B cell (primary cell): Measurements from ENCODE around the gene ZNF626. TPM values are rescaled to one million over a fixed set of nuclear protein-coding genes. Genes with fewer than 3 reads are reported as not detected.
"Not testable (repeated sequence)": the region's sequence is repeated elsewhere in the genome, so short reads cannot be mapped to it uniquely, and the experiment has no call there.

Experiments
- ATAC-seq: fragments of 200-7000 bp; cut with Tn5 transposase; one replicate; pipeline ENCODE4 v1.10.0; 2021; ENCODE audit warnings: low read depth, mild to moderate bottlenecking, moderate number of reproducible peaks, moderate library complexity
- CTCF ChIA-PET: fragments of 350-600 bp; sonication (Branson Sonifier 250); formaldehyde crosslinking; loops from one replicate; lab custom pipeline; 2021; ENCODE audit warnings: antibody characterized with exemption, inconsistent platforms; lab: Charles Lee
- POLR2A ChIA-PET: fragments of 350-600 bp; sonication (Branson Sonifier 250); formaldehyde crosslinking; loops from one replicate; lab custom pipeline; 2021; ENCODE audit warnings: antibody characterized with exemption; lab: Charles Lee
- DNase-seq: peaks from one replicate; pipeline ENCODE4 v3.0.0; 2013
- H2AFZ ChIP-seq: 2 replicates; pipeline ENCODE4 v1.6.1; 2012; ENCODE audit warnings: mild to moderate bottlenecking, low read depth, low read length; ENCODE audit not compliant: insufficient read depth, poor library complexity, severe bottlenecking
- H3K27ac ChIP-seq, 2 donors: 1 replicate in 1 of 2; 2 replicates in 1 of 2; pipeline ENCODE4 v1.5.1; 2012 to 2013; ENCODE audit warnings: low read length in 2 of 2, mild to moderate bottlenecking in 2 of 2, moderate library complexity in 1 of 2
- H3K27me3 ChIP-seq, 4 experiments: fragments of 200-600 bp in 1 of 4; sonication (generic) in 1 of 4; replicated peaks in 1 of 4; 1 replicate in 2 of 4; 2 replicates in 2 of 4; pipeline versions ENCODE4 v1.6.1 to v1.7.0; 2013 to 2016; ENCODE audit warnings: low read length in 3 of 4, mild to moderate bottlenecking in 2 of 4, mixed read lengths in 1 of 4, moderate library complexity in 1 of 4; ENCODE audit not compliant: insufficient read depth in 4 of 4, control insufficient read depth in 3 of 4; ENCODE audit errors: control extremely low read depth in 1 of 4
- H3K36me3 ChIP-seq, 2 experiments: replicated peaks in 1 of 2; 1 replicate in 1 of 2; 2 replicates in 1 of 2; pipeline versions ENCODE4 v1.6.1 to v1.7.1; 2013; ENCODE audit warnings: low read length in 1 of 2; ENCODE audit not compliant: insufficient read depth in 2 of 2, control insufficient read depth in 1 of 2; ENCODE audit errors: control extremely low read depth in 1 of 2, extremely low read depth in 1 of 2
- H3K4me1 ChIP-seq, 2 donors: fragments of 200-600 bp in 1 of 2; sonication (generic) in 1 of 2; 1 replicate in 1 of 2; 2 replicates in 1 of 2; pipeline versions ENCODE4 v1.5.1 to v1.6.1; 2013 to 2017; ENCODE audit warnings: low read length in 2 of 2; ENCODE audit not compliant: control insufficient read depth in 2 of 2, insufficient read depth in 2 of 2
- H3K4me2 ChIP-seq: replicated peaks from 2 replicates; pipeline ENCODE3; 2012; ENCODE audit warnings: mild to moderate bottlenecking, low read depth, low read length; ENCODE audit not compliant: poor library complexity, severe bottlenecking
- H3K4me3 ChIP-seq, 5 experiments: fragments of 200-600 bp in 1 of 5; sonication (generic) in 1 of 5; 1 replicate in 3 of 5; 2 replicates in 2 of 5; pipeline versions ENCODE4 v1.5.1 to v1.7.0; 2011 to 2016; ENCODE audit warnings: low read length in 4 of 5, mild to moderate bottlenecking in 4 of 5, low read depth in 2 of 5, control low read depth in 1 of 5, moderate library complexity in 1 of 5; ENCODE audit not compliant: insufficient read depth in 1 of 5; ENCODE audit errors: control extremely low read depth in 1 of 5, extremely low read depth in 1 of 5
- H3K79me2 ChIP-seq: fragments of 200-600 bp; sonication (generic); one replicate; pipeline ENCODE4 v1.6.0; 2016; ENCODE audit warnings: low read length; ENCODE audit not compliant: control insufficient read depth, insufficient read depth
- H3K9ac ChIP-seq: fragments of 200-600 bp; sonication (generic); 2 replicates; pipeline ENCODE4 v1.6.1; 2017; ENCODE audit warnings: mild to moderate bottlenecking, low read length, moderate library complexity
- H3K9me3 ChIP-seq, 3 donors: one replicate each; pipeline versions ENCODE4 v1.6.1 to v1.7.1; 2013; ENCODE audit warnings: low read length in 2 of 3; ENCODE audit not compliant: control insufficient read depth in 2 of 3, insufficient read depth in 1 of 3; ENCODE audit errors: control extremely low read depth in 1 of 3
- H4K20me1 ChIP-seq: 2 replicates; pipeline ENCODE4 v1.6.0; 2012; ENCODE audit warnings: mild to moderate bottlenecking, low read length; ENCODE audit not compliant: insufficient read depth, control insufficient read depth, poor library complexity, severe bottlenecking
- H3K27ac Mint-ChIP-seq: one replicate; pipeline ENCODE4 v1.8.0; 2021; ENCODE audit warnings: mixed read lengths
- H3K27me3 Mint-ChIP-seq: one replicate; pipeline ENCODE4 v1.8.0; 2021; ENCODE audit warnings: mixed read lengths
- H3K4me1 Mint-ChIP-seq: one replicate; pipeline ENCODE4 v1.8.0; 2021; ENCODE audit warnings: mixed read lengths
- H3K4me3 Mint-ChIP-seq: one replicate; pipeline ENCODE4 v1.8.0; 2021; ENCODE audit warnings: mixed read lengths
- H3K9me3 Mint-ChIP-seq: one replicate; pipeline ENCODE4 v1.8.0; 2022; ENCODE audit warnings: mixed read lengths; ENCODE audit not compliant: insufficient read depth
- EZH2 ChIP-seq: IDR thresholded peaks from 2 replicates; pipeline ENCODE4 v1.6.1; 2012; ENCODE audit warnings: borderline replicate concordance, low read depth, mild to moderate bottlenecking, moderate library complexity, low read length; ENCODE audit not compliant: insufficient read depth, poor library complexity, severe bottlenecking
- WGBS: methylation state at CpG from one replicate; pipeline ENCODE4 v1.1.5; 2013; ENCODE audit warnings: missing lambda C conversion rate; ENCODE audit not compliant: insufficient coverage; 5-methylcytosine and 5-hydroxymethylcytosine counted together
- intact Hi-C: fragments of 100-400 bp; cut with micrococcal nuclease; formaldehyde crosslinking; loops from one replicate; pipeline ENCODE4 v1.10.0; 2022
- polyA plus RNA-seq: library from polyadenylated mRNA; depleted of rRNA; stranded (reverse); fragments of >200 nt; gene quantifications from 2 replicates; pipeline ENCODE4 v1.2.3, GENCODE V29; 2012
- total RNA-seq, 2 donors: library from RNA; stranded (reverse); fragments of 120-200 nt in 1 of 2; gene quantifications; 1 replicate in 1 of 2; 2 replicates in 1 of 2; pipeline versions ENCODE4 v1.2.3 to v1.2.4, GENCODE V29; 2013 to 2022
- TF ChIP-seq, protein P1 (sequence below): fragments of 200-600 bp; IDR thresholded peaks from one replicate; pipeline ENCODE4 v1.8.0; 2022; ENCODE audit warnings: antibody characterized with exemption, mild to moderate bottlenecking

ZNF626 gene
- total and polyA plus RNA-seq, 2 donors (not counting 1 experiment from before 2014, with no cell fraction given), result 5.4 to 15.2 TPM

DNA sequence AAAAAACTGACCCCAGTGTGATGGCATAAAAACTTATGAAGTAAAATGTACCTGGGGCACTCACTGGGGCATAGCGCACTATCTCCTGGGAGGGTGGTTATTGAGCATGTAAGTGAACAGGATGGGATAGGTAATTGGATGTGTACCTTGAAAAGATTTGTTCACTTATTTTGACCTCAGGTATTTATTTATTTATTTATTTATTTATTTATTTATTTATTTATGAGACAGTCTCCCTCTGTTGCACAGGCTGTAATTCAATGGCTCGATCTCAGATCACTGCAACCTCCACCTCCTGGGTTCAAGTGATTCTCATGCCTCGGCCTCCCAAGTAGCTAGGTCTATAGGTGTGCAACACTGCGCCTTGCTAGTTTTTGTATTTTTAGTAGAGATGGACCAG lies 5.9 kb upstream of the ZNF626 start:
- H3K27ac Mint-ChIP-seq, result no peak overlapping the region
- Histone ChIP-seq H3K27me3 (no peaks in the 10 kb centered on the region), H3K4me3 (no peak overlapping the region), H3K27ac (no peak overlapping the region), H2AFZ (no peak overlapping the region), H3K9ac (no peak overlapping the region), H3K4me2 (no peak overlapping the region), H3K4me1 (peaks cover 2 to 12% of the 10 kb centered on the region in 2 donors), H3K79me2 (no peaks in the 10 kb centered on the region), H3K9me3 (peaks cover 0 to 23% (median 2%) of the 10 kb centered on the region in 3 donors), H4K20me1 (no peaks in the 10 kb centered on the region), H3K36me3 (no peaks in the 10 kb centered on the region)
- peaks cover 13% of the 10 kb centered on the region for H3K4me1 Mint-ChIP-seq
- POLR2A ChIA-PET, result interaction anchor here (0.7 kb wide), 1 partner anchor 368 kb away, joined by 8 read pairs; no protein-coding TSS in a partner anchor
- H3K4me3 Mint-ChIP-seq, result no peak overlapping the region
- H3K9me3 Mint-ChIP-seq, result no peaks in the 10 kb centered on the region
- CTCF ChIA-PET, result no interaction called here
- no peak for DNase-seq
- intact Hi-C loops, result loop anchor here (10.0 kb wide), 1 partner anchor 242 kb away; no protein-coding TSS in a partner anchor
- TF ChIP-seq EZH2, result no peak
- no peak for ATAC-seq
- H3K27me3 Mint-ChIP-seq, result no peaks in the 10 kb centered on the region
- 100% methylated on average over 1 of the region's 4 CpGs for WGBS

DNA sequence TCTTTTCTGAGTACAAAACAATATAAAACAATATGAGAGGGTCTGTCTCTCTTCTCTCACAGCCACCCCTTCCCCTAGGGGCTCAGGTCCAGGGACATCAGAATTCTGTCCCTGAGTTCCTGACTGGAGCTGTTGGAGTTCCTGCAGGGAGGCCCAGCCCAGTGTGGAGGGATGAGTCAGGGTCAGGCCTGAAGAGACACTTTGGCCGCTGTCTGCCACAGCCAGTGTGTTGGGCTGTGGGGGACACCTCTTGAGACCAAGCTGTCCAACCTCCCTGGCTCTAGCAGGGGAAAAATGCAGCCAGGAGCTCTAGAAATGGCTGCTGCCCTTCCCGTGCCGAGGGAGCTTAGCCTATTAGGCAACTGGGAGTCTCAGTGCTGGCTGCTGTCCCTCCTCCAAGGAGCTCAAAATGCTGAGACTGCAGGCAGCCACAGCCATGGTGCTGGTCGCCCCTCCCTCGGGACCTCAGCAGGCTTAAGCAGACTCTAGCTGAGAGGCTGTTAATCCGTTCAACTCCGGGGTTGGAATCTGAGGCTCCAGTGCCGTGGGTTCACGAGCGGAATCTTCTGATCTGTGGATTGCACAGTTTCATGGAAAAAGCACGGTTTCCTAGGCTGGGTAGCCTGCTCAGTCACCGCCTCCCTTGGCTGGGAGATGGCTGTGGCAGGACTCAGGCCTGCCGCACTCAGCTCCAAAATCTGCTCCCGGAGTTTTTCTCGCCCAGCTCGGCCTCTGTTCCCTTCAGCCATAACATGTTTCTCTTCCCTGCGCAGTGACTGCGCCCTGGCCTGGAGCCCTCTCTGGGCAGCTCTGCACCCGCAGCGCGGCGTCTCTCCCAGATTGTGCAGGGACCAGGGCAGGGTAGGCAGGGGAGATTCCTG lies 3.8 kb upstream of the ZNF626 start:
- no peak for DNase-seq
- Mint-ChIP-seq H3K27ac (no peak overlapping the region), H3K27me3 (no peaks in the 10 kb centered on the region), H3K9me3 (no peaks in the 10 kb centered on the region), H3K4me3 (peak overlapping the region; percentile 74), H3K4me1 (peaks cover 23% of the 10 kb centered on the region)
- 87% methylated on average over 18 of the region's 22 CpGs for WGBS
- TF ChIP-seq, protein P1, sequence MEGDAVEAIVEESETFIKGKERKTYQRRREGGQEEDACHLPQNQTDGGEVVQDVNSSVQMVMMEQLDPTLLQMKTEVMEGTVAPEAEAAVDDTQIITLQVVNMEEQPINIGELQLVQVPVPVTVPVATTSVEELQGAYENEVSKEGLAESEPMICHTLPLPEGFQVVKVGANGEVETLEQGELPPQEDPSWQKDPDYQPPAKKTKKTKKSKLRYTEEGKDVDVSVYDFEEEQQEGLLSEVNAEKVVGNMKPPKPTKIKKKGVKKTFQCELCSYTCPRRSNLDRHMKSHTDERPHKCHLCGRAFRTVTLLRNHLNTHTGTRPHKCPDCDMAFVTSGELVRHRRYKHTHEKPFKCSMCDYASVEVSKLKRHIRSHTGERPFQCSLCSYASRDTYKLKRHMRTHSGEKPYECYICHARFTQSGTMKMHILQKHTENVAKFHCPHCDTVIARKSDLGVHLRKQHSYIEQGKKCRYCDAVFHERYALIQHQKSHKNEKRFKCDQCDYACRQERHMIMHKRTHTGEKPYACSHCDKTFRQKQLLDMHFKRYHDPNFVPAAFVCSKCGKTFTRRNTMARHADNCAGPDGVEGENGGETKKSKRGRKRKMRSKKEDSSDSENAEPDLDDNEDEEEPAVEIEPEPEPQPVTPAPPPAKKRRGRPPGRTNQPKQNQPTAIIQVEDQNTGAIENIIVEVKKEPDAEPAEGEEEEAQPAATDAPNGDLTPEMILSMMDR, result no peak
- TF ChIP-seq EZH2, result no peak
- Histone ChIP-seq H3K27ac (peak overlapping the region in 1 of 2 donors; percentile 19), H3K9me3 (peaks cover 0 to 36% (median 2%) of the 10 kb centered on the region in 3 donors), H3K27me3 (no peaks in the 10 kb centered on the region), H2AFZ (peak overlapping the region; percentile 76), H4K20me1 (no peaks in the 10 kb centered on the region), H3K4me1 (peaks cover 8 to 18% of the 10 kb centered on the region in 2 donors), H3K9ac (peak overlapping the region; percentile 52), H3K36me3 (no peaks in the 10 kb centered on the region), H3K79me2 (peaks cover 13% of the 10 kb centered on the region), H3K4me2 (peak overlapping the region; percentile 40), H3K4me3 (peak overlapping the region in 2 of 5 experiments; percentile 16 to 28)
- intact Hi-C loops, result loop anchor here (10.0 kb wide), 1 partner anchor 240 kb away; no protein-coding TSS in a partner anchor
- CTCF ChIA-PET, result no interaction called here
- POLR2A ChIA-PET, result no interaction called here
- ATAC-seq, result no peak

DNA sequence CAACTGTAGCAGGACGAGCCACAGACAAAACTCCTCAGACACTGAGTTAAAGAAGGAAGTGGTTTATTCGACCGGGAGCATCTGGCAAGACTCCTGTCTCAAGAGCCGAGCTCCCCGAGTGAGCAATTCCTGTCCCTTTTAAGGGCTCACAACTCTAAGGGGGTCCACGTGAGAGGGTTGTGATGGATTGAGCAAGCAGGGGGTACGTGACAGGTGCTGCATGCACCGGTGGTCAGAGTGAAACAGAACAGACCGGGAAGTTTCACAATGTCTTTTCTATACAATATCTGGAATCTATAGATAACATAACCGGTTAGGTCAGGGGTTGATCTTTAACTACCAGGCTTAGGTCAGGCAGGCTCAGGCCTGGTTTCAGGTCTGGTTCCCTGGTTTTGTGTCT lies 3.1 kb upstream of the ZNF626 start:
- H3K4me2 ChIP-seq, result peak overlapping the region; percentile 40
- DNase-seq, result peak; percentile 20
- H4K20me1 ChIP-seq, ATAC-seq, CTCF ChIA-PET, H3K27me3 ChIP-seq, H3K27me3 Mint-ChIP-seq, POLR2A ChIA-PET, H3K9me3 Mint-ChIP-seq, H3K36me3 ChIP-seq: not testable (repeated sequence)
- intact Hi-C loops, result loop anchor here (10.0 kb wide), 1 partner anchor 240 kb away; no protein-coding TSS in a partner anchor
- H3K9ac ChIP-seq, result peak overlapping the region; percentile 52
- peak overlapping the region in 1 of 2 donors; percentile 19 for H3K27ac ChIP-seq
- Mint-ChIP-seq H3K4me3 (peak overlapping the region; percentile 74), H3K4me1 (peaks cover 23% of the 10 kb centered on the region), H3K27ac (peak overlapping the region; percentile 68)
- H3K79me2 ChIP-seq, result peaks cover 19% of the 10 kb centered on the region
- peaks cover 0 to 41% (median 2%) of the 10 kb centered on the region in 3 donors for H3K9me3 ChIP-seq
- 20% methylated on average over 1 of the region's 10 CpGs for WGBS
- H2AFZ ChIP-seq, result peak overlapping the region; percentile 76
- H3K4me3 ChIP-seq, result peak overlapping the region in 2 of 5 experiments; percentile 16 to 28
- peaks cover 13 to 24% of the 10 kb centered on the region in 2 donors for H3K4me1 ChIP-seq
